Psoas muscle (tissue), 8 donors: ENCODE data around the gene ACO2. TPM values are rescaled to one million over a fixed set of nuclear protein-coding genes. Genes with fewer than 3 reads are reported as not detected.

Source experiments
- ATAC-seq, 4 donors: fragments of 200-7000 bp; cut with Tn5 transposase; one replicate each; pipeline ENCODE4 v1.9.1; 2020; ENCODE audit warnings: moderate library complexity in 3 of 4, mild to moderate bottlenecking in 2 of 4
- DNase-seq, 2 donors: peaks; one replicate each; pipeline ENCODE4 v3.0.0-alpha.2; 2020
- H3K27ac ChIP-seq: fragments of 200-600 bp; one replicate; pipeline ENCODE4 v1.8.0; 2022
- H3K27me3 ChIP-seq, 3 donors: fragments of 200-600 bp in 1 of 3; one replicate each; pipeline versions ENCODE4 v1.6.1 to v1.8.0; 2013 to 2022; ENCODE audit warnings: low read length in 2 of 3, mild to moderate bottlenecking in 2 of 3, moderate library complexity in 1 of 3; ENCODE audit not compliant: insufficient read depth in 3 of 3
- H3K36me3 ChIP-seq, 2 donors: fragments of 200-600 bp in 1 of 2; one replicate each; pipeline versions ENCODE4 v1.6.1 to v1.8.0; 2013 to 2022; ENCODE audit warnings: low read depth in 1 of 2, mild to moderate bottlenecking in 1 of 2, moderate library complexity in 1 of 2; ENCODE audit not compliant: insufficient read depth in 1 of 2
- H3K4me1 ChIP-seq: fragments of 200-600 bp; one replicate; pipeline ENCODE4 v1.8.0; 2022
- H3K4me3 ChIP-seq: fragments of 200-600 bp; one replicate; pipeline ENCODE4 v1.8.0; 2022; ENCODE audit warnings: mild to moderate bottlenecking
- H3K9me3 ChIP-seq: fragments of 200-600 bp; one replicate; pipeline ENCODE4 v1.8.0; 2022
- CTCF ChIP-seq: fragments of 200-600 bp; IDR thresholded peaks from one replicate; pipeline ENCODE4 v1.8.0; 2022; ENCODE audit warnings: antibody characterized with exemption
- WGBS, 3 donors: extraction: QIAGEN DNeasy Blood & Tissue Kit; methylation state at CpG; one replicate each; pipeline versions ENCODE4 v1.1.6 to v1.1.7; 2013; 5-methylcytosine and 5-hydroxymethylcytosine counted together
- intact Hi-C, 2 donors: fragments of 100-400 bp; cut with DNase I; formaldehyde crosslinking; loops; one replicate each; pipeline versions ENCODE4 v1.11.0 to v1.14.2; 2022
- polyA plus RNA-seq, 3 donors: library from polyadenylated mRNA; stranded (reverse); fragments of 200-250 nt; gene quantifications; one replicate each; pipeline ENCODE4 v1.2.3, GENCODE V29; 2013
- total RNA-seq, 4 donors: library from RNA; stranded (reverse); fragmentation: NEBNext Ultra II Directional in 2 of 4; extraction: Animal tissue kit (Norgen Biotek cat#: 25700) in 2 of 4; gene quantifications; one replicate each; pipeline versions ENCODE4 v1.2.1 to v1.2.4, GENCODE V29; 2021 to 2023
- donor health status: healthy with polysubstance abuse.
- donor health status: DM: no; HTN: no; CAD: no; lungs with moderate emphysema.
- donor health status: Bipolar disorder and iron deficiency.
- donor health status: healthy.
- donor health status: DM: yes; HTN: yes; CAD: no.
- donor health status: DM: no; HTN: no; CAD: no.
- donor health status: DM: no; HTN: no; CAD: no.
- donor health status: DM: yes; HTN: yes; CAD: no.

ACO2 gene
- total and polyA plus RNA-seq, 7 donors: 346 to 513 (median 458) TPM

DNA sequence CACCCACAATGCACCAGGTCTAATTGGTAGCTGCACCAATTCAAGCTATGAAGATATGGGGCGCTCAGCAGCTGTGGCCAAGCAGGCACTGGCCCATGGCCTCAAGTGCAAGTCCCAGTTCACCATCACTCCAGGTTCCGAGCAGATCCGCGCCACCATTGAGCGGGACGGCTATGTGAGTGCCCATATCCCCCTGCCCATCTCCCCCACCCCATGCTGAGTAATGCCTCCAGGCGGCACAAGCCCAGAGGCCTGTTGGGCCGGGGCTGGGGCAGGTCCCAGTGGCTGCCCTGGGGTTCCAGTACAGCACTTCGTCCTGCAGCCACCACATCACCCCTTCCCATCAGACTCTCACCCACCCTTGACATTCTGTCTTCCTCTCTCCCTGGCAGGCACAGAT, 53.9 kb downstream of the ACO2 start:
- no peaks in the 10 kb centered on the region for H3K27me3 ChIP-seq
- intact Hi-C loops: loop anchor here in 1 of 2 donors (10.0 kb wide), 1 partner anchor 198 kb away; no protein-coding TSS in a partner anchor
- TF ChIP-seq CTCF: no peak
- WGBS, 3 donors: 83 to 96% (median 90%) methylated on average over 9 of the region's 9 CpGs
- DNase-seq: no peak
- ATAC-seq: no peak
- no peak overlapping the region for H3K4me3 ChIP-seq
- peak overlapping the region; percentile 72 for H3K27ac ChIP-seq
- peaks cover 31% of the 10 kb centered on the region for H3K4me1 ChIP-seq
- H3K36me3 ChIP-seq: peaks cover 22 to 95% of the 10 kb centered on the region in 2 donors
- H3K9me3 ChIP-seq: no peaks in the 10 kb centered on the region

GRCh38 chr22:41523464-41524221, 54.7 kb downstream of the ACO2 start:
- Histone ChIP-seq H3K4me3 (no peak overlapping the region), H3K27me3 (no peaks in the 10 kb centered on the region), H3K4me1 (peaks cover 27% of the 10 kb centered on the region), H3K27ac (peak overlapping the region; percentile 72), H3K9me3 (no peaks in the 10 kb centered on the region), H3K36me3 (peaks cover 22 to 96% of the 10 kb centered on the region in 2 donors)
- TF ChIP-seq CTCF: no peak
- ATAC-seq (peak in 3 of 4 donors; percentile 32 to 34 (median 33)), DNase-seq (peak in 1 of 2 donors; percentile 25)
- intact Hi-C loops: loop anchor here in 1 of 2 donors (10.0 kb wide), 1 partner anchor 199 kb away; no protein-coding TSS in a partner anchor
- 48 to 75% (median 52%) methylated on average over 20 to 21 of the region's 21 CpGs for WGBS, 3 donors

DNA sequence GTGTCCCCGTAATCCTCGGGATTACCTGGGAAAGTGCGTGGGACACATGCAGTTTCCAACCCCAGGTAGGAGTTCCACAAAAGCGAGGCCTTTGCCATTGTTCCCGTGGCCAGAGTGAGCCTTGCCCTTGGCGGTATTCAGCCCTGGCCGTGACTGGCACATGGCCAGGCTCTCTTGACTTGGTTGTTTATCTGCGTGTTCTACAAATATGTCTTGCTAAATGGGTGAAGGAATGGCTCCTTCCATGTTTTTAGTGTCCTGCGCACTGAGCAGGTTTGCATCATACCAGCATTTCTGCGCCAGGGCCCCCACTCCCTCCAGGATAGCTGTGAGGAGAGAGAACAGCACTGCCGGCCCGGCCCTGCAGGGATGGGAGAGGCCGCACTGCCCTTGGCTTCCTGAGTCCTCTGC, 55.3 kb downstream of the ACO2 start:
- Histone ChIP-seq H3K9me3 (no peaks in the 10 kb centered on the region), H3K27ac (peak overlapping the region; percentile 72), H3K4me1 (peaks cover 27% of the 10 kb centered on the region), H3K27me3 (no peaks in the 10 kb centered on the region), H3K36me3 (peaks cover 20 to 96% of the 10 kb centered on the region in 2 donors), H3K4me3 (no peak overlapping the region)
- WGBS, 3 donors: 41 to 56% (median 42%) methylated on average over 13 of the region's 13 CpGs
- intact Hi-C loops: loop anchor here in 1 of 2 donors (10.0 kb wide), 1 partner anchor 199 kb away; no protein-coding TSS in a partner anchor
- ATAC-seq (peak in 3 of 4 donors; percentile 4 to 14 (median 6)), DNase-seq (peak; percentile 70 to 74)
- no peak for TF ChIP-seq CTCF

GRCh38 chr22:41524809-41525449, 56.0 kb downstream of the ACO2 start:
- DNase-seq (peak in 1 of 2 donors; percentile 41), ATAC-seq (no peak)
- no peaks in the 10 kb centered on the region for H3K27me3 ChIP-seq
- H3K9me3 ChIP-seq: no peaks in the 10 kb centered on the region
- WGBS, 3 donors: 74 to 80% (median 74%) methylated on average over 17 of the region's 17 CpGs
- H3K27ac ChIP-seq: no peak overlapping the region
- no peak overlapping the region for H3K4me3 ChIP-seq
- intact Hi-C loops: loop anchor here in 1 of 2 donors (10.0 kb wide), 1 partner anchor 200 kb away; no protein-coding TSS in a partner anchor
- peaks cover 20 to 95% of the 10 kb centered on the region in 2 donors for H3K36me3 ChIP-seq
- TF ChIP-seq CTCF: no peak
- H3K4me1 ChIP-seq: peaks cover 27% of the 10 kb centered on the region
